K562 (cell line): ENCODE data around the gene RBMS1. TPM values are rescaled to one million over a fixed set of nuclear protein-coding genes. Genes with fewer than 3 reads are reported as not detected.

Source experiments
- ATAC-seq: fragments of 200-7000 bp; cut with Tn5 transposase; 3 replicates; pipeline ENCODE4 v1.9.1; 2020; ENCODE audit warnings: moderate library complexity
- BruUV-seq: library from RNA; stranded (reverse); fragments of 400-500 nt; replicated peaks from 2 replicates; lab custom pipeline; 2021; lab: Mats Ljungman, UMichigan
- CTCF ChIA-PET: fragments of 300-600 bp; formaldehyde crosslinking; extraction: SDS; loops from one replicate; lab custom pipeline; 2021; ENCODE audit warnings: low intra/inter-chr PET ratio; lab: Yijun Ruan, JAX
- POLR2A ChIA-PET: fragments of 300-600, 350-650 bp; sonication (Branson Sonifier 250); formaldehyde crosslinking; extraction: SDS; loops from one replicate; lab custom pipeline; 2021; ENCODE audit warnings: antibody characterized with exemption, inconsistent platforms; lab: Yijun Ruan, JAX
- DNase-seq, 4 experiments: peaks; one replicate each; pipeline versions ENCODE4 v3.0.0 to v3.0.0-alpha.2; 2011 to 2018; ENCODE audit warnings: low spot score in 3 of 4, mixed read lengths in 3 of 4; ENCODE audit errors: extremely low read depth in 1 of 4
- FAIRE-seq: peaks from 2 replicates; lab custom pipeline; 2011; peaks lifted over from hg19 to GRCh38; lab: Jason Lieb, UNC
- H2AFZ ChIP-seq: 2 replicates; pipeline ENCODE4 v1.6.0; 2011; ENCODE audit warnings: low read depth, low read length, control low read depth, inconsistent platforms
- H3K27ac ChIP-seq: fragments of 200-600 bp; 3 replicates; pipeline ENCODE4 v1.8.0; 2011; ENCODE audit warnings: low read depth, mild to moderate bottlenecking, control low read depth, inconsistent platforms, low read length, moderate library complexity, mixed read lengths; ENCODE audit errors: extremely low read depth
- H3K27me3 ChIP-seq, 2 experiments: fragments of 300-600 bp in 1 of 2; 2 replicates in 1 of 2; 3 replicates in 1 of 2; pipeline versions ENCODE4 v1.6.0 to v1.8.0; 2011; ENCODE audit warnings: inconsistent platforms in 2 of 2, low read length in 2 of 2, mild to moderate bottlenecking in 1 of 2, mixed read lengths in 1 of 2, moderate library complexity in 1 of 2; ENCODE audit not compliant: control insufficient read depth in 2 of 2, insufficient read depth in 2 of 2
- H3K36me3 ChIP-seq: fragments of 300-600 bp; 3 replicates; pipeline ENCODE4 v1.8.0; 2011; ENCODE audit warnings: mild to moderate bottlenecking, low read length, inconsistent platforms; ENCODE audit not compliant: control insufficient read depth, insufficient read depth
- H3K4me1 ChIP-seq, 2 experiments: fragments of 200-600 bp in 1 of 2; replicated peaks in 1 of 2; 2 replicates in 1 of 2; 3 replicates in 1 of 2; pipeline versions ENCODE4 v1.5.1 to v1.8.0; 2011; ENCODE audit warnings: inconsistent platforms in 2 of 2, low read length in 2 of 2, mild to moderate bottlenecking in 1 of 2, mixed read lengths in 1 of 2, moderate library complexity in 1 of 2; ENCODE audit not compliant: control insufficient read depth in 2 of 2, insufficient read depth in 2 of 2
- H3K4me2 ChIP-seq: 2 replicates; pipeline ENCODE4 v1.6.1; 2011; ENCODE audit warnings: low read length, control low read depth, inconsistent platforms, mixed read lengths; ENCODE audit not compliant: insufficient read depth
- H3K4me3 ChIP-seq: fragments of 200-600 bp; sonication (generic), shearing (Covaris generic); 2 replicates; pipeline ENCODE4 v1.5.1; 2016; ENCODE audit warnings: control low read depth, inconsistent platforms
- H3K79me2 ChIP-seq: fragments of 200-600 bp; 3 replicates; pipeline ENCODE4 v1.8.0; 2011; ENCODE audit warnings: low read length, inconsistent platforms; ENCODE audit not compliant: control insufficient read depth, insufficient read depth
- H3K9ac ChIP-seq, 2 experiments: 2 replicates each; pipeline versions ENCODE4 v1.6.0 to v1.6.1; 2011; ENCODE audit warnings: low read depth in 2 of 2, low read length in 2 of 2, control low read depth in 1 of 2, inconsistent platforms in 1 of 2, mild to moderate bottlenecking in 1 of 2, mixed read lengths in 1 of 2; ENCODE audit not compliant: insufficient read depth in 1 of 2
- H3K9me1 ChIP-seq: one replicate; pipeline ENCODE4 v1.6.0; 2011; ENCODE audit warnings: inconsistent platforms, mild to moderate bottlenecking, low read length, moderate library complexity; ENCODE audit not compliant: control insufficient read depth, insufficient read depth
- H3K9me3 ChIP-seq: replicated peaks from 2 replicates; pipeline ENCODE4 v1.5.1; 2011; ENCODE audit warnings: low read depth, low read length, inconsistent platforms; ENCODE audit not compliant: control insufficient read depth, insufficient read depth
- H4K20me1 ChIP-seq: replicated peaks from 2 replicates; pipeline ENCODE4 v1.6.1; 2011; ENCODE audit warnings: low read length, inconsistent platforms, mixed read lengths; ENCODE audit not compliant: control insufficient read depth, insufficient read depth
- CREB3L1 ChIP-seq: fragments of 450-650 bp; IDR thresholded peaks from 2 replicates; pipeline ENCODE4 v1.6.1; 2014; ENCODE audit warnings: low read depth, mild to moderate bottlenecking, moderate library complexity, borderline replicate concordance
- E2F5 ChIP-seq: sonication (generic); formaldehyde crosslinking; IDR thresholded peaks from 2 replicates; pipeline ENCODE4 v1.8.0; 2022; ENCODE audit warnings: mild to moderate bottlenecking, missing genetic modification reagents
- EWSR1 ChIP-seq: fragments of 450-650 bp; IDR thresholded peaks from 2 replicates; pipeline ENCODE4 v1.6.1; 2018; ENCODE audit warnings: borderline replicate concordance, mild to moderate bottlenecking, low read depth, moderate library complexity; ENCODE audit not compliant: partially characterized antibody
- GABPA ChIP-seq: fragments of 200-800 bp; sonication (Bioruptor generic); conservative IDR thresholded peaks from 2 replicates; pipeline ENCODE4 v1.6.1; 2016; ENCODE audit warnings: low read depth, missing genetic modification characterization, missing compliant biosample characterization
- GTF2B ChIP-seq: IDR thresholded peaks from 2 replicates; pipeline ENCODE4 v1.6.1; 2011; ENCODE audit not compliant: insufficient read length; ENCODE audit errors: extremely low read depth
- GTF3C2 ChIP-seq: IDR thresholded peaks from 3 replicates; pipeline ENCODE4 v1.6.1; 2011; ENCODE audit warnings: borderline replicate concordance, mild to moderate bottlenecking, moderate library complexity; ENCODE audit not compliant: insufficient read length; ENCODE audit errors: extremely low read depth
- HDAC3 ChIP-seq: fragments of 450-650 bp; IDR thresholded peaks from 2 replicates; pipeline ENCODE4 v1.6.1; 2018; ENCODE audit warnings: borderline replicate concordance, mild to moderate bottlenecking, moderate library complexity; ENCODE audit not compliant: partially characterized antibody
- KAT8 ChIP-seq: fragments of 450-650 bp; IDR thresholded peaks from 2 replicates; pipeline ENCODE4 v1.6.1; 2016; ENCODE audit warnings: low read depth, mild to moderate bottlenecking
- RUNX1 ChIP-seq: sonication (generic); IDR thresholded peaks from 2 replicates; pipeline ENCODE4 v1.6.1; 2016; ENCODE audit warnings: antibody characterized with exemption, low read depth
- SRSF7 ChIP-seq: fragments of 200-400 bp; formaldehyde crosslinking; optimal IDR thresholded peaks from 2 replicates; pipeline ENCODE3; 2017; ENCODE audit warnings: mild to moderate bottlenecking, low read depth, low read length
- ZKSCAN1 ChIP-seq: fragments of 150-350 bp; IDR thresholded peaks from 2 replicates; pipeline ENCODE4 v1.6.1; 2016; ENCODE audit warnings: low read depth, low read length
- ZNF133 ChIP-seq: fragments of 250-450 bp; sonication (Bioruptor Pico); IDR thresholded peaks from 2 replicates; pipeline ENCODE4 v1.4.0; 2020; ENCODE audit warnings: mild to moderate bottlenecking
- ZNF398 ChIP-seq: fragments of 250-450 bp; sonication (Bioruptor Pico); IDR thresholded peaks from 2 replicates; pipeline ENCODE4 v1.8.0; 2021; ENCODE audit warnings: moderate library complexity, mild to moderate bottlenecking, inconsistent platforms
- ZNF431 ChIP-seq: sonication (generic); formaldehyde crosslinking; IDR thresholded peaks from 2 replicates; pipeline ENCODE4 v1.8.0; 2022; ENCODE audit warnings: mild to moderate bottlenecking, missing genetic modification reagents
- ZNF584 ChIP-seq: fragments of 200-800 bp; sonication (Bioruptor generic); IDR thresholded peaks from 2 replicates; pipeline ENCODE4 v1.6.1; 2016; ENCODE audit warnings: low read depth, mild to moderate bottlenecking, missing genetic modification characterization, missing compliant biosample characterization
- WGBS: fragments of 100-300 bp; shearing (Covaris generic); methylation state at CpG from one replicate; pipeline ENCODE4 v1.1.6; 2016; ENCODE audit warnings: low coverage, mixed read lengths; ENCODE audit not compliant: insufficient coverage; ENCODE audit errors: missing lambda C conversion rate; 5-methylcytosine and 5-hydroxymethylcytosine counted together
- in situ Hi-C: fragments of 300-500 bp; cut with MboI; formaldehyde crosslinking; loops from 4 replicates; pipeline ENCODE4 v1.15.0; 2018; ENCODE audit warnings: inconsistent platforms, mixed read lengths
- intact Hi-C: fragments of 100-400 bp; cut with micrococcal nuclease; formaldehyde crosslinking; loops from 2 replicates; pipeline ENCODE4 v1.14.2; 2022
- polyA plus RNA-seq, 8 experiments: library from polyadenylated mRNA; depleted of rRNA in 4 of 8; stranded (reverse) in 5 of 8; unstranded in 3 of 8; fragments of >200 nt; fragmentation: Nextera tagmentation in 2 of 8; fragmentation: Illumina TruSeq in 1 of 8; extraction: Ambion mirVana in 2 of 8; extraction: Trizol in 1 of 8; gene quantifications; 2 replicates each; pipeline versions ENCODE4 v1.2.1 to v1.2.3, GENCODE V29; 2011 to 2014; ENCODE audit warnings: inconsistent platforms in 1 of 8, missing spikeins in 1 of 8
- total RNA-seq, 7 experiments: library from RNA; depleted of rRNA in 6 of 7; stranded (reverse); fragments of >200 nt in 6 of 7; fragmentation: Illumina TruSeq in 2 of 7; extraction: Trizol in 2 of 7; gene quantifications; 2 replicates each; pipeline versions ENCODE4 v1.2.1 to v1.2.3, GENCODE V29; 2011 to 2021; ENCODE audit warnings: low replicate concordance in 1 of 7

Gene RBMS1
- total and polyA plus RNA-seq, 9 of the 15 experiments (the other 6 are each of a cell fraction or from before 2014, with no cell fraction given) = 0.04 to 0.31 (median 0.09) TPM; not detected in 6

GRCh38 chr2:160384791-160385190, 108.8 kb downstream of the RBMS1 start:
- no peaks in the 10 kb centered on the region for H3K9me1 ChIP-seq
- H3K27ac ChIP-seq = no peak overlapping the region
- POLR2A ChIA-PET = no interaction called here
- CTCF ChIA-PET = no interaction called here
- FAIRE-seq = no peak
- BruUV-seq = no TSS peak
- no peaks in the 10 kb centered on the region for H3K36me3 ChIP-seq
- DNase-seq = no peak
- intact Hi-C loops (no loop called here), in situ Hi-C loops (no loop called here)
- H3K27me3 ChIP-seq = no peaks in the 10 kb centered on the region
- no peaks in the 10 kb centered on the region for H3K79me2 ChIP-seq
- H3K4me1 ChIP-seq = no peaks in the 10 kb centered on the region
- no peaks in the 10 kb centered on the region for H4K20me1 ChIP-seq
- ATAC-seq = no peak
- H2AFZ ChIP-seq = no peak overlapping the region
- H3K4me2 ChIP-seq = no peak overlapping the region
- H3K9me3 ChIP-seq = no peaks in the 10 kb centered on the region
- H3K4me3 ChIP-seq = no peak overlapping the region
- no peak overlapping the region for H3K9ac ChIP-seq
- 0% methylated on average over 1 of the region's 1 CpG for WGBS
- TF ChIP-seq RUNX1 = no peak
- no peak for TF ChIP-seq HDAC3
- TF ChIP-seq GTF2B = no peak
- no peak for TF ChIP-seq E2F5
- no peak for TF ChIP-seq ZNF133 (CRISPR knock-in tag)
- TF ChIP-seq ZNF398 (CRISPR knock-in tag) = no peak
- TF ChIP-seq SRSF7 = no peak
- TF ChIP-seq ZNF584 (CRISPR knock-in tag) = no peak
- no peak for TF ChIP-seq CREB3L1
- no peak for TF ChIP-seq ZKSCAN1
- no peak for TF ChIP-seq EWSR1
- no peak for TF ChIP-seq ZNF431
- TF ChIP-seq GTF3C2 = no peak
- no peak for TF ChIP-seq GABPA (tag)
- no peak for TF ChIP-seq KAT8
